HEK293T (cell line): ENCODE results near the gene PPP2R1B.

Experiments used
- CTCF ChIA-PET: fragments of 350-600 bp; formaldehyde crosslinking; extraction: SDS; loops from one replicate; lab custom pipeline; 2021; ENCODE audit warnings: antibody characterized with exemption, inconsistent platforms; lab: Yijun Ruan, JAX
- POLR2A ChIA-PET: fragments of 350-600 bp; formaldehyde crosslinking; extraction: SDS; loops from one replicate; lab custom pipeline; 2020; ENCODE audit warnings: antibody characterized with exemption, inconsistent platforms; lab: Yijun Ruan, JAX
- DNase-seq: peaks from one replicate; pipeline ENCODE4 v3.0.0; 2012; ENCODE audit warnings: mixed read lengths; ENCODE audit errors: extremely low spot score
- ARNT ChIP-seq: fragments of 450-650 bp; IDR thresholded peaks from 2 replicates; pipeline ENCODE4 v1.6.1; 2017; ENCODE audit warnings: mild to moderate bottlenecking
- BHLHE40 ChIP-seq: fragments of 450-650 bp; IDR thresholded peaks from 2 replicates; pipeline ENCODE4 v1.6.1; 2016; ENCODE audit warnings: mild to moderate bottlenecking, moderate library complexity, borderline replicate concordance
- CTBP1 ChIP-seq: fragments of 450-650 bp; IDR thresholded peaks from 2 replicates; pipeline ENCODE4 v1.6.1; 2016; ENCODE audit warnings: borderline replicate concordance
- ELF4 ChIP-seq: fragments of 450-650 bp; IDR thresholded peaks from 2 replicates; pipeline ENCODE4 v1.6.1; 2017; ENCODE audit warnings: antibody characterized with exemption
- FOXA1 ChIP-seq: fragments of 450-650 bp; IDR thresholded peaks from 2 replicates; pipeline ENCODE4 v1.6.1; 2016; ENCODE audit warnings: mild to moderate bottlenecking
- FOXK2 ChIP-seq: fragments of 450-650 bp; IDR thresholded peaks from 2 replicates; pipeline ENCODE4 v1.6.1; 2016; ENCODE audit warnings: mild to moderate bottlenecking
- FOXM1 ChIP-seq: fragments of 450-650 bp; IDR thresholded peaks from 2 replicates; pipeline ENCODE4 v1.6.1; 2017; ENCODE audit warnings: mild to moderate bottlenecking, borderline replicate concordance
- HDGF ChIP-seq: fragments of 450-650 bp; IDR thresholded peaks from 2 replicates; pipeline ENCODE4 v1.6.1; 2017; ENCODE audit warnings: antibody characterized with exemption, borderline replicate concordance
- L3MBTL2 ChIP-seq: fragments of 450-650 bp; conservative IDR thresholded peaks from 2 replicates; pipeline ENCODE4 v1.6.1; 2016; ENCODE audit warnings: mild to moderate bottlenecking
- LEF1 ChIP-seq: fragments of 450-650 bp; IDR thresholded peaks from 2 replicates; pipeline ENCODE4 v1.6.1; 2017; ENCODE audit warnings: mild to moderate bottlenecking, borderline replicate concordance
- NFRKB ChIP-seq: fragments of 450-650 bp; IDR thresholded peaks from 2 replicates; pipeline ENCODE4 v1.6.1; 2016; ENCODE audit warnings: mild to moderate bottlenecking, moderate library complexity
- SP1 ChIP-seq: fragments of 450-650 bp; IDR thresholded peaks from 2 replicates; pipeline ENCODE4 v1.6.1; 2017
- SUZ12 ChIP-seq: fragments of 450-650 bp; IDR thresholded peaks from 2 replicates; pipeline ENCODE4 v1.6.1; 2016; ENCODE audit warnings: mild to moderate bottlenecking
- TARDBP ChIP-seq: fragments of 450-650 bp; IDR thresholded peaks from 2 replicates; pipeline ENCODE4 v1.6.1; 2016
- ZNF384 ChIP-seq: fragments of 450-650 bp; IDR thresholded peaks from 2 replicates; pipeline ENCODE4 v1.6.1; 2016
- TF ChIP-seq, protein P1 (sequence below): fragments of 450-650 bp; IDR thresholded peaks from 2 replicates; pipeline ENCODE4 v1.6.1; 2016

PPP2R1B gene

DNA sequence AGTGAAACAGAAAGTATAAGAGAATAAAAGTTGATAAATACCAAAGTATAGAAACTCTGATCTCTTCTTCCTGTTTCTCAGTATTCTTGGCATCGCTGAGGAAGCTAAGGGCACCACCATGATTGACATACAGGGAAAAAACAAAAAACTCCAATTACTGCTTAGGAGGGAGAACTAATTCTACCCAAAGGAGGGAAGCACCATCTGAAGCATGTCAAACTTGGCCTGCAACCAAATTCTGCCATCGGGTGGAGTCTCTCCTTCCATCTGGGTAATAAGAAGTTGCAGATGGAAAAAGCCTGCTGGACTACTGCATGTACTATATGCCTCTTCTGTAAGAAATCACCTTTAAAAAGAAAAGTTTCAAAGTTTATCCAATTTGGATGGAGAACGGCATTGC is 30.5 kb upstream of the PPP2R1B start:
- no peak for TF ChIP-seq HDGF
- no peak for TF ChIP-seq ARNT
- no peak for TF ChIP-seq CTBP1
- no peak for TF ChIP-seq FOXM1
- no peak for TF ChIP-seq TARDBP
- TF ChIP-seq L3MBTL2 = no peak
- no peak for TF ChIP-seq SUZ12
- no peak for TF ChIP-seq FOXA1
- TF ChIP-seq, protein P1, sequence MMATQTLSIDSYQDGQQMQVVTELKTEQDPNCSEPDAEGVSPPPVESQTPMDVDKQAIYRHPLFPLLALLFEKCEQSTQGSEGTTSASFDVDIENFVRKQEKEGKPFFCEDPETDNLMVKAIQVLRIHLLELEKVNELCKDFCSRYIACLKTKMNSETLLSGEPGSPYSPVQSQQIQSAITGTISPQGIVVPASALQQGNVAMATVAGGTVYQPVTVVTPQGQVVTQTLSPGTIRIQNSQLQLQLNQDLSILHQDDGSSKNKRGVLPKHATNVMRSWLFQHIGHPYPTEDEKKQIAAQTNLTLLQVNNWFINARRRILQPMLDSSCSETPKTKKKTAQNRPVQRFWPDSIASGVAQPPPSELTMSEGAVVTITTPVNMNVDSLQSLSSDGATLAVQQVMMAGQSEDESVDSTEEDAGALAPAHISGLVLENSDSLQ = no peak
- TF ChIP-seq ELF4 = no peak
- POLR2A ChIA-PET = interaction anchor here (0.9 kb wide), 1 partner anchor 74 kb away, joined by 3 read pairs; the partner anchor contains the start of gene ALG9
- CTCF ChIA-PET = no interaction called here
- no peak for DNase-seq

GRCh38 chr11:111795334-111795985 is 29.3 kb upstream of the PPP2R1B start:
- TF ChIP-seq L3MBTL2 (no peak), FOXM1 (no peak), FOXK2 (no peak), HDGF (no peak)
- POLR2A ChIA-PET = no interaction called here
- CTCF ChIA-PET = no interaction called here
- no peak for DNase-seq

DNA sequence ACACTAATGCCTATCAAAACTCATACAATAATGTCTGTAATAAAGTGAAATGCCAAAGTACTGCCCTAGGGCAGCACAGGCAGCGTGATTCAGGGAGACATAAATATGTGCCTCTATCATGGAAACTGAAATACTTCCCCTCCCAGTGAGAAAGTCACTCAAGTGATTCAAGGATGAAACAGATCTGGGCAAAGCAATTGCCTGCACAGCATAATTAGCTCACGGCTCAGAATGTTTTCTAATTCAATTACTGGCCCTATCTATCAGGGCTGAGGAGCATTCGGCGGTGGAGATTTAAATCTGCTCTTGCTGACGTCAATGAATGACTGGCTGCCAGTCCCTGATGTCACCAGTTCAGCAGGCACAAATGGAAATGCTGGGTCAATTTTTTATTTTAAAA is 27.7 kb upstream of the PPP2R1B start:
- peak; percentile 15 for DNase-seq
- CTCF ChIA-PET = no interaction called here
- no peak for TF ChIP-seq FOXK2
- TF ChIP-seq NFRKB = no peak
- no peak for TF ChIP-seq ARNT
- no peak for TF ChIP-seq SUZ12
- TF ChIP-seq, protein P1 = no peak
- no peak for TF ChIP-seq ZNF384
- no peak for TF ChIP-seq L3MBTL2
- TF ChIP-seq TARDBP = no peak
- TF ChIP-seq HDGF = no peak
- TF ChIP-seq SP1 = no peak
- POLR2A ChIA-PET = interaction anchor here (0.9 kb wide), 1 partner anchor 41 kb away, joined by 3 read pairs; no protein-coding TSS in a partner anchor

DNA sequence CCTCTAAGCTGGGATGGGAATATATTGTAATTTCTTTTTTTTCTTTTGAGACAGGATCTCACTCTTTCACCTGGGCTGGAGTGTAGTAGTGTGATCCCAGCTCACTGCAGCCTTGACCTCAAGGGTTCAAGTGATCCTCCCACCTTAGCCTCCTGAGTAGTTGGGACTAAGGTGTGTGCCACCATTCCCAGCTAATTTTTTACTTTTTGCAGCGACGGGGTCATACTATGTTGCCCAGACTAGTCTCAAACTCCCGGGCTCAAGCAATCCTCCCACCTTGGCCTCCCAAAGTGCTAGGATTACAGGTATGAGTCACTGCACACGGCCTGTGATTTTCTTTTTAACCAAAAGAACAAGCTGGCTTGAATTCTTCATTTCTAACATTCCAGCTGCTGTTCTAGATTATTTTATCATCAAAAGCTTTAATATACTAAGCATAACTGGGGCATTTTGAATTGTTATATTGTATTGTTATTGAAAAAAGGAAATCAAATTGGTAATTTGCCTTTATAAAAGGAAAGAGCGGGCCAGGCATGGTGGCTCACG is 26.8 kb upstream of the PPP2R1B start:
- ChIA-PET POLR2A (no interaction called here), CTCF (no interaction called here)
- no peak for TF ChIP-seq FOXM1
- TF ChIP-seq FOXK2 = no peak
- no peak for TF ChIP-seq ARNT
- TF ChIP-seq, protein P1 = no peak
- no peak for TF ChIP-seq ELF4
- no peak for TF ChIP-seq BHLHE40
- no peak for TF ChIP-seq SUZ12
- TF ChIP-seq LEF1 = no peak
- no peak for TF ChIP-seq CTBP1
- no peak for TF ChIP-seq NFRKB
- no peak for TF ChIP-seq L3MBTL2
- TF ChIP-seq SP1 = no peak
- TF ChIP-seq TARDBP = no peak
- no peak for TF ChIP-seq FOXA1
- TF ChIP-seq ZNF384 = no peak
- TF ChIP-seq HDGF = no peak
- DNase-seq = no peak

GRCh38 chr11:111792314-111792713 is 26.1 kb upstream of the PPP2R1B start:
- ChIA-PET POLR2A (no interaction called here), CTCF (interaction anchor here (0.6 kb wide), 1 partner anchor 15 kb away, joined by 10 read pairs; no protein-coding TSS in a partner anchor)
- no peak for TF ChIP-seq LEF1
- TF ChIP-seq SUZ12 = no peak
- no peak for TF ChIP-seq HDGF
- no peak for TF ChIP-seq CTBP1
- TF ChIP-seq FOXA1 = no peak
- no peak for TF ChIP-seq FOXK2
- TF ChIP-seq, protein P1 = no peak
- TF ChIP-seq ZNF384 = no peak
- no peak for TF ChIP-seq SP1
- no peak for TF ChIP-seq BHLHE40
- TF ChIP-seq TARDBP = no peak
- no peak for TF ChIP-seq FOXM1
- no peak for TF ChIP-seq ELF4
- no peak for TF ChIP-seq ARNT
- no peak for TF ChIP-seq NFRKB
- no peak for TF ChIP-seq L3MBTL2
- DNase-seq = no peak

DNA sequence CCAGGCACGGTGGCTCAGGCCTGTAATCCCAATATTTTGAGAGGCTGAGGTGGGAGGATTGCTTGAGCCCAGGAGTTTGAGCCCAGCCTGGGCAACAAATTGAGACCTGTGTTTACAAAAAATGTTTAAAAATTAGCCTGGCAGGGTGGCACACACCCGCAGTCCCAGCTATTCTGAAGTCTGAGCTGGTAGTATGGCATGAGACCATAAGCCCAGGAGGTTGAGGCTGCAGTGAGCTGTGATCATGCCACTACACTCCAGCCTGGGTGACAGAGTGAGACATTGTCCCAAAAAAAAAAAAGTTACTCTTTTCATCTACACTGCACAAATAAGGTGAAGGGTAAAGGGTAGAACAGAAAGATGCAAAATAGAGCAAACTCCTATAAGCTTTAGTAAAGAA is 22.3 kb upstream of the PPP2R1B start:
- DNase-seq = no peak
- ChIA-PET CTCF (no interaction called here), POLR2A (no interaction called here)
- no peak for TF ChIP-seq CTBP1
- no peak for TF ChIP-seq TARDBP
- TF ChIP-seq SP1 = no peak
- TF ChIP-seq FOXK2 = no peak
- TF ChIP-seq, protein P1 = no peak
- TF ChIP-seq BHLHE40 = no peak
- TF ChIP-seq NFRKB = no peak
- TF ChIP-seq FOXM1 = no peak
- TF ChIP-seq ARNT = no peak
- no peak for TF ChIP-seq LEF1
- TF ChIP-seq FOXA1 = no peak
- TF ChIP-seq HDGF = no peak
- no peak for TF ChIP-seq L3MBTL2
- TF ChIP-seq ZNF384 = no peak
- no peak for TF ChIP-seq ELF4
- no peak for TF ChIP-seq SUZ12
